Measurements from ENCODE around the gene PLCL2.

The PLCL2 gene

DNA sequence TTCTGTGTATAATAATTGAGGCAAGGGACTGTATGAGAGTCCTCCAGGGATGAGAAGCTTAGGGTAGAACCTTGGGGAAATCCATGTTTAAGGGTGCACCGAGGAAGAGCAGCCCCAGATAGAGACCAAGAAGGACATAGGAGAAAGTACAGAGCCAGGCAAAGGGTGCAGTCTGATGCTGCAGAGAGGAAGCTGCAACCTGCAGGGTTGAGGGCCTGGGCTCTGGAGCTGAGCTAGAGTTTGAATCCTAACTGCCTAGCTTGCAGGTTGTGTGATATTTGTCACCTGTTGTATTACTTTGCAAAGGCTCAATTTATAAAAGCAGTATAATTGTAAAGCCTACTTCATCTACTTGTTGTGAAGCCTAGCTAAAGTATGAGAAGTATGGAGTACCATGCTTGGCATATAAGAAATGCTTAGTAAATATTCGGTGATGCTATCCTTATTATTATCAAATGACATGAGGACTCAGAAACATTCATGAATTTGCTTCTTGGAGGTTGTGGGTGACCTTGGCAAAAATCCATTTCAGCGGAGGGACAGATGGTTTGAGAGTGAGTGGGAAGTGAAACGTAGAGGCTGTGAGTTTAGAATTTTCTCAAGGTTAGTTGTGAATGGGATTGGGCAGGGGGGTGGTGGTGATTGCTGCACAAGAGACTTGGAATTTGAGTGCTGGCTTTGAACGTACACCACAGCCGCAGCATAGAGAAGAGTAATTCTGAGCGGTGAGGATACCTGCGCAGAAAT, 43.8 kb downstream of the PLCL2 start:
- H3K27ac ChIP-seq: no peak overlapping the region
- TF ChIP-seq, protein P1, sequence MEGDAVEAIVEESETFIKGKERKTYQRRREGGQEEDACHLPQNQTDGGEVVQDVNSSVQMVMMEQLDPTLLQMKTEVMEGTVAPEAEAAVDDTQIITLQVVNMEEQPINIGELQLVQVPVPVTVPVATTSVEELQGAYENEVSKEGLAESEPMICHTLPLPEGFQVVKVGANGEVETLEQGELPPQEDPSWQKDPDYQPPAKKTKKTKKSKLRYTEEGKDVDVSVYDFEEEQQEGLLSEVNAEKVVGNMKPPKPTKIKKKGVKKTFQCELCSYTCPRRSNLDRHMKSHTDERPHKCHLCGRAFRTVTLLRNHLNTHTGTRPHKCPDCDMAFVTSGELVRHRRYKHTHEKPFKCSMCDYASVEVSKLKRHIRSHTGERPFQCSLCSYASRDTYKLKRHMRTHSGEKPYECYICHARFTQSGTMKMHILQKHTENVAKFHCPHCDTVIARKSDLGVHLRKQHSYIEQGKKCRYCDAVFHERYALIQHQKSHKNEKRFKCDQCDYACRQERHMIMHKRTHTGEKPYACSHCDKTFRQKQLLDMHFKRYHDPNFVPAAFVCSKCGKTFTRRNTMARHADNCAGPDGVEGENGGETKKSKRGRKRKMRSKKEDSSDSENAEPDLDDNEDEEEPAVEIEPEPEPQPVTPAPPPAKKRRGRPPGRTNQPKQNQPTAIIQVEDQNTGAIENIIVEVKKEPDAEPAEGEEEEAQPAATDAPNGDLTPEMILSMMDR (IDR thresholded peaks at IDR 0.05): no peak
- no peak for DNase-seq (ENCODE audit: low spot score)
- no peak overlapping the region for H3K4me3 ChIP-seq

DNA sequence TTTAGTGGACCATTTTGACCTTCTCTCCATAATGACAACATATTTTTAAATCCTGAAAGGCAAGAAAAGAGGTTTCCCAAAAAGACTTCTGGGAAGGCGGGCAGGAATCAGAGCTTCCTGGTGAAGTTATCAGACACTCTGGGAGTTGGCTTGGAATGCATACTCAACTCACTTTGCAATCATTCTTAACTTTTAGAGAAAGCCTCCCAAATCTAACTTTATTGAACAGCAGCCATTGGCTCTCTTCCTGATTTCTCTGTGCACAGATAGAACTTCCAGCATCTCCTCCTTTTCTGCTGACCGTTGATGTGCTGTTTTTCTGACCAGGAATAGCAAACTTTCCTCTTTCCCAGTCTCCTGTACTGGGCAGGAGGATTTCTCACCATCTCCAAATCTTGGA, 44.6 kb downstream of the PLCL2 start:
- H3K27ac ChIP-seq: no peak overlapping the region
- DNase-seq (ENCODE audit: low spot score): no peak
- H3K4me3 ChIP-seq: no peak overlapping the region
- TF ChIP-seq, protein P1 (IDR thresholded peaks at IDR 0.05): no peak

DNA sequence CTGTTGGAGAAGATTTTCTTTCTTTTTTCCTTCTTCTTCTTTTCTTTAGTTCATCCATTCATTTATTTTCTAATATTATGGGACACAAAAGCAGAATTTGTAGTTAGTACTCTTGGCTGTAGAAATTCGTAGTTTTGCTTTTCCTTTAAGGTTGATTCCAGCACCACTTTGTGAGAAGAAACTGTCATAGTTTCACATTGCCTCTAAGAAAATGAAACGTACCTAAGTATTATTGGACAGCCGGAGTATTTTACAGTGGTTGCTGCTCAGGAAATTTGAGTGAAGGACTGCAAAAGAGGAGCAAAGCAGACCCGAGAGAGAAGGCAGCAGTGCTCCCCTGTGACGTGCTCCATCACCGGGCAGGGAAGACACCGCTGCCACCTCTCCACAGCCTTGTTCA, 48.1 kb downstream of the PLCL2 start:
- no peak for DNase-seq (ENCODE audit: low spot score)
- TF ChIP-seq, protein P1 (IDR thresholded peaks at IDR 0.05): no peak
- Histone ChIP-seq H3K27ac (no peak overlapping the region), H3K4me3 (no peak overlapping the region)

DNA sequence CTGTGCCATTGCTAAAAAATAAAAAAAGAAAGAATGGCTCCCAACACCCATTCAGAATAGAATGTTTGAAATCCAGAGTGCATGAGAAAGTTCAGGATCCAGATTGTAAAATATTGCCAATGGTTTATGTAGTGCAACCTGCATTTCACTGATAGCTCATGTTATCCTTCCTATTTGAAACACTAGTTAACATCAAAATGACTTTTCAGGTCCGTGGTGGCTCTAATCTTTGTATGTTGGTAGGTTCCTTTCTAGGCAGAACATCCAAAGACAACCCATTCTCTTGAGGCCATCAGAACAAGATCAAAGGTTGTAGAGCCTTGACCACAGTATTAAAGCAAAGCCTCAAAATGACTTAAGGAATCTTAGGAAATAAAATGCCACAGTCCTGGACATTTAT, 51.0 kb downstream of the PLCL2 start:
- DNase-seq (ENCODE audit: low spot score): no peak
- no peak overlapping the region for H3K4me3 ChIP-seq
- TF ChIP-seq, protein P1 (IDR thresholded peaks at IDR 0.05): no peak
- H3K27ac ChIP-seq: no peak overlapping the region

DNA sequence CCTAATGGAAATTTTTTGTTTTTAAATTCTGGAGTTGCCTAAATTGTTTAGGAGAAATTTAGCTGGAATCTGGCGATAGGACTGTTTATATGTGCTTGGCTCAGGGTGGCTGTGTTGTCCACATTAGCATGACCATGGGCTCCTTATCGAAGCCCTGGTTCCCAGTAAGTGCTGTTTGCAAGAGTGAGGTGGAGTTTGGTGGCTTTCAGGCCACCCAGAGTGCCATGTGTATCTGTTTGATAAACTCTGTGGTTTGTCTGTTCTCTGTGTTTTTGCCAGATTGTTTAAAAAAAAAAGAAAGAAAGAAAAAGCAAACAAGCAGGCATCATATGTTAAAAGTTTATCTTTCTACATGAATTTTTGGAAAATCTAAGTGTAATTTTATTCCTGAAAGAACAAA, 51.5 kb downstream of the PLCL2 start:
- TF ChIP-seq, protein P1 (IDR thresholded peaks at IDR 0.05): no peak
- DNase-seq (ENCODE audit: low spot score): no peak
- no peak overlapping the region for H3K4me3 ChIP-seq
- no peak overlapping the region for H3K27ac ChIP-seq

DNA sequence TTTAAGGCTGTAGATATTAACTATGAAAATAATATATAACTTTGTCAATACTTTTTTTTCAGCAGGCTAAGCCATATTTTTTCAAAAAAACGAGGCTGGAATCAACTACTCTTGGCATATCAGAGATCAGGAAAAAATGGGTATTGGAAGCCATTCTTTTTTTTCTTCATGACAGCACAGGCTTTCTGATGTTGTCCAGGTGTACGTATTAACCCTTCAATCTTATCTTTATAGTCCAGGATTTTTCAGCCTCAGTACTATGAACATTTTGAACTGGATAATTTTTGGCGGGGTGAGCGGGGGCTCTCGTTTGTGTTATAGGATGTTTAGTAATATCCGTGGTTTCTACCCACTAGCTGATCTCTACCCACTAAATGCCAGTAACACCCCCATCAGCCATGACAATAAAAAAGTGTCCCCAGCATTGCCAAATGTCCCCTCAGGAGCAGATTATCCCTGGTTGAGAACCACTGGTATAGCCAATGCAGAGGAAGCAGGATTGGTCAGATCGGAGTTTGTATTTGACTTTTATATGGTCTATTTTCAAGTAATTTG, 52.0 kb downstream of the PLCL2 start:
- H3K27ac ChIP-seq: no peak overlapping the region
- no peak for DNase-seq (ENCODE audit: low spot score)
- TF ChIP-seq, protein P1 (IDR thresholded peaks at IDR 0.05): no peak
- no peak overlapping the region for H3K4me3 ChIP-seq

DNA sequence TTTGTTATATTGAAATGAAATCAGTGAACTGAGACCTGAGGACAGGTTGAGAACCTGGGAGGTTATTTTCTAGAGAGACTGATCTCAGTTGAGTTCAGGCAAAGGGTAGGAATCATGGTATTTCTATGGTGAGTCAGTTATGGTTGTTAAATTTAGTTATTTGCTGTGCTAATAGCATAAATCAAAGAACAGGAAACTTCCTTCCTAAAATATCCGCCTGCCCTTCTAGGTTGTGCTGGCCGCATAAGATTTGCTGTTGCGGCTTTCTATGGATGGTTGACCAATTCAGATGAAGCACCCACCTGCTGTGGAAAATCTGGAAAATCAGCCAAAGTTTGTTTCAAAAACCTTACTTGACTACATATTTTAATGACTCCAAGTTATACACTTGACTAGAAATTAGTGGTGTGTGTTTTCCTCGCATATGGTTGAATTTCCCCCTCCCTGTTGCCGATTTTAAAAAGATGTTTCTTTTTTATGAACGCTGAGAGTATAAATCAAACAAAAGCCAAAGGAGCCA, 52.6 kb downstream of the PLCL2 start:
- Histone ChIP-seq H3K27ac (no peak overlapping the region), H3K4me3 (no peak overlapping the region)
- DNase-seq (ENCODE audit: low spot score): no peak
- TF ChIP-seq, protein P1 (IDR thresholded peaks at IDR 0.05): no peak
